Duodenal mucosa (tissue), 2 donors: ENCODE measurements around the gene ATG7.

Experiments used
- H3K27ac ChIP-seq: one replicate; pipeline ENCODE4 v1.7.0; 2013; ENCODE audit warnings: low read depth, low read length
- H3K27me3 ChIP-seq, 2 donors: one replicate each; pipeline ENCODE4 v1.7.0; 2013; ENCODE audit warnings: low read length in 2 of 2, control low read depth in 1 of 2; ENCODE audit not compliant: insufficient read depth in 2 of 2, control insufficient read depth in 1 of 2
- H3K36me3 ChIP-seq, 2 donors: one replicate each; pipeline ENCODE4 v1.7.0; 2013; ENCODE audit warnings: low read length in 2 of 2, control low read depth in 1 of 2; ENCODE audit not compliant: insufficient read depth in 2 of 2, control insufficient read depth in 1 of 2
- H3K4me1 ChIP-seq, 2 donors: one replicate each; pipeline ENCODE4 v1.7.0; 2013; ENCODE audit warnings: low read length in 2 of 2, control low read depth in 1 of 2; ENCODE audit not compliant: insufficient read depth in 2 of 2, control insufficient read depth in 1 of 2
- H3K4me3 ChIP-seq, 2 donors: one replicate each; pipeline ENCODE4 v1.7.0; 2013; ENCODE audit warnings: low read length in 2 of 2, low read depth in 1 of 2
- H3K9ac ChIP-seq, 2 donors: one replicate each; pipeline ENCODE4 v1.7.0; 2013; ENCODE audit warnings: low read length in 2 of 2, low read depth in 1 of 2
- H3K9me3 ChIP-seq, 2 donors: one replicate each; pipeline ENCODE4 v1.7.0; 2013; ENCODE audit warnings: low read length in 2 of 2, control low read depth in 1 of 2; ENCODE audit not compliant: control insufficient read depth in 1 of 2

The ATG7 gene

GRCh38 chr3:11370966-11371365 is 98.8 kb downstream of the ATG7 start:
- peaks cover 0 to 3% of the 10 kb centered on the region in 2 donors for H3K4me1 ChIP-seq
- H3K36me3 ChIP-seq, result peaks cover 4 to 13% of the 10 kb centered on the region in 2 donors
- no peak overlapping the region for H3K9ac ChIP-seq
- H3K4me3 ChIP-seq, result no peak overlapping the region
- H3K27ac ChIP-seq, result no peak overlapping the region
- H3K9me3 ChIP-seq, result no peaks in the 10 kb centered on the region
- no peaks in the 10 kb centered on the region for H3K27me3 ChIP-seq

DNA sequence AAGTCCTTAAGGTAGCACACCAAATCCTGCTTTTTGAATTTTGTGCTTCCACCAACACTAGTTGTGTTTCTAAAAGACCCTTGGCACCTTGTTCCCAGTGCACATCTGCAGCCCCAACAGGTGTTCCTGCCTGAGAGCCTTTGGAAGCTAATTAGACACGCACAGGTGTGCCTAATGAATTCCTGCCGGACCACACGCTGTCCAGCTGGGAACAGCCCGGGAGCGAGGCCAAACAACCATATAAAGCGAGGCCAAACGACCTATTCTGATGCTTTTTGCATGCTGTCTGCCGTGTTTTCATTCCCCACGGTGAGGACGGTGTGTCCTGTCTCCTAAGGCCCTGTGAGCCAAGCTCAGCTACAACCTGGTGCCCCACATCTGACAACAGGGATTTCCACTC is 99.5 kb downstream of the ATG7 start:
- peaks cover 4 to 13% of the 10 kb centered on the region in 2 donors for H3K36me3 ChIP-seq
- no peaks in the 10 kb centered on the region for H3K9me3 ChIP-seq
- no peak overlapping the region for H3K27ac ChIP-seq
- no peaks in the 10 kb centered on the region for H3K27me3 ChIP-seq
- H3K4me1 ChIP-seq, result peaks cover 0 to 3% of the 10 kb centered on the region in 2 donors
- H3K4me3 ChIP-seq, result no peak overlapping the region
- no peak overlapping the region for H3K9ac ChIP-seq

- no peaks in the 10 kb centered on the region for H3K4me1 ChIP-seq
- H3K36me3 ChIP-seq, result peaks cover 4 to 10% of the 10 kb centered on the region in 2 donors
- H3K27ac ChIP-seq, result no peak overlapping the region
- no peak overlapping the region for H3K4me3 ChIP-seq
- no peaks in the 10 kb centered on the region for H3K27me3 ChIP-seq
- no peak overlapping the region for H3K9ac ChIP-seq
- H3K9me3 ChIP-seq, result no peaks in the 10 kb centered on the region
These were observed 101.0 kb downstream of the ATG7 start for GRCh38 chr3:11373235-11373634.

GRCh38 chr3:11373654-11374053 is 101.5 kb downstream of the ATG7 start:
- Histone ChIP-seq H3K27ac (no peak overlapping the region), H3K9me3 (no peaks in the 10 kb centered on the region), H3K9ac (no peak overlapping the region), H3K36me3 (peaks cover 4 to 10% of the 10 kb centered on the region in 2 donors), H3K27me3 (no peaks in the 10 kb centered on the region), H3K4me3 (no peak overlapping the region), H3K4me1 (no peaks in the 10 kb centered on the region)

- no peak overlapping the region for H3K4me3 ChIP-seq
- no peaks in the 10 kb centered on the region for H3K4me1 ChIP-seq
- H3K27ac ChIP-seq, result no peak overlapping the region
- H3K9ac ChIP-seq, result no peak overlapping the region
- H3K9me3 ChIP-seq, result no peaks in the 10 kb centered on the region
- peaks cover 4 to 10% of the 10 kb centered on the region in 2 donors for H3K36me3 ChIP-seq
- no peaks in the 10 kb centered on the region for H3K27me3 ChIP-seq
These were observed 103.3 kb downstream of the ATG7 start for GRCh38 chr3:11375333-11376088.

- Histone ChIP-seq H3K27me3 (no peaks in the 10 kb centered on the region), H3K4me3 (no peak overlapping the region), H3K27ac (no peak overlapping the region), H3K4me1 (no peaks in the 10 kb centered on the region), H3K9me3 (no peaks in the 10 kb centered on the region), H3K9ac (no peak overlapping the region), H3K36me3 (peaks cover 0 to 5% of the 10 kb centered on the region in 2 donors)
These were observed 105.5 kb downstream of the ATG7 start for GRCh38 chr3:11377719-11378118.

DNA sequence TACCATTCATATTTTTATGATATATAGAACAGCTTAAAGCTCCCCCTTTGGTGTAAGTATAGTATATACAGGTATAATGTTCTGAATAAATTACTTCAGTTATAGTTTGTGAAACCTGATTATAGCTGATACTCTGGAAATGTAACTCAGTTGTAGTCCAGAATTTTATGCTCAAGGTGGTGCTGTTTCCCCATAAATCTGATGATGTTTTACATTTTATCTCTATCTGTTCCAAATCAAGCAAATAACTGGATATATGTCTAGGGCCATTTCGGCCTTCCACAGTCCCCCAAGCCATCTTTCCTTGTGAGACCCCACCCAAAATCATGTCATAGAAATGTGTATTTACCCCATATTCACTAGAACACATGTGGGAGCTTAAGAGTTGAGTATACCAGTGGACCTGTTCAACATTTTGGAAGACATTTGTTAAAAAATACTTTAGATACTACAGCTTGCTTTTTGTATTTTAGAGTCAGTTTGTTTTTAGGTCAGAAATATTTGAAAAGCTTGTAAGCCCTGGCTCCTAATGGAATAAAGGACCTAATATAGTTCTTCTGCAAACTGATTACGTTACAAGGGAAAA is 107.1 kb downstream of the ATG7 start:
- Histone ChIP-seq H3K27ac (no peak overlapping the region), H3K4me1 (no peaks in the 10 kb centered on the region), H3K27me3 (no peaks in the 10 kb centered on the region), H3K36me3 (peaks cover 0 to 2% of the 10 kb centered on the region in 2 donors), H3K9me3 (no peaks in the 10 kb centered on the region), H3K4me3 (no peak overlapping the region), H3K9ac (no peak overlapping the region)

DNA sequence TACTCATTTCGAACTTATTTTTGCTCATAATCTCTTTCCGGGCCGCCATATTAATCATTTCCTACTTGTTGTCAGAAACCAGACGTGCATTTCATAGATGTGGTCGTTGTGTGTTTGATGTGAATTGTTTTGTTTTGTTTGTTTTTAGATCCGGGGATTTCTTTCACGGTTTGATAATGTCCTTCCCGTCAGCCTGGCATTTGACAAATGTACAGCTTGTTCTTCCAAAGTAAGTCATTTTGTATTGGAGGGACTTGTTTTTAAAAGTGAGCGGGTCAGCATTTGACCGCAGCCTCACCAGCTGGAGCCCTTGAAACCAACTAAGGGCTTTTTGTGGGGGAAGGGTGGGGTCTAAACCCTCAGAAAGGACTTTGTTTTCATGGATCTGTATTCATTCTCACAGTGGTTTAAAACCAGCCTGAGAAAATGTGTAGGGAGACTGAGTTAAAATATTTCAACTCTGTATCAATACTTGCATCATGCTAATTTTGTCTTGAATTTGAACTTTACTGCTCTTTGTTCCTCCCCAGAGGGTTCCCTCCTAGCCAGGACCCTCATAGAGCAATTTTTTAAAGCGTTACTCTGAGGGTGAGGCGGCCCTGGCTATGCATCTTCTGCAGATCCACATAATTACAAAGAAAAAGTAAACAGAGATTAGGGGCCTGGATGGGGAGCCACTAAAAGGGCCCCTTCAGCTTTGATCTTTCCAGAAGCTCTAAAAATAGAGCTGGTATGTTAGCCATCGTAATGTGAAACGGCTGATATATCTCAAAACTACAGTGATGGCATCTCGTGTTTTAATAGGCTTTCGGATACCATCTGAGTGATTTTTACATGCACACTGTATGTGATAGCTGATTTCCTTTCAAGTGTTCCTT is 107.9 kb downstream of the ATG7 start:
- peaks cover 0 to 3% of the 10 kb centered on the region in 2 donors for H3K36me3 ChIP-seq
- no peaks in the 10 kb centered on the region for H3K4me1 ChIP-seq
- H3K9ac ChIP-seq, result no peak overlapping the region
- no peaks in the 10 kb centered on the region for H3K27me3 ChIP-seq
- H3K4me3 ChIP-seq, result no peak overlapping the region
- no peaks in the 10 kb centered on the region for H3K9me3 ChIP-seq
- no peak overlapping the region for H3K27ac ChIP-seq

- no peaks in the 10 kb centered on the region for H3K9me3 ChIP-seq
- no peak overlapping the region for H3K27ac ChIP-seq
- no peaks in the 10 kb centered on the region for H3K27me3 ChIP-seq
- no peak overlapping the region for H3K9ac ChIP-seq
- peaks cover 0 to 5% of the 10 kb centered on the region in 2 donors for H3K36me3 ChIP-seq
- H3K4me1 ChIP-seq, result no peaks in the 10 kb centered on the region
- H3K4me3 ChIP-seq, result no peak overlapping the region
These were observed 108.9 kb downstream of the ATG7 start for GRCh38 chr3:11381141-11381540.

GRCh38 chr3:11381563-11381962 is 109.4 kb downstream of the ATG7 start:
- H3K36me3 ChIP-seq, result peaks cover 0 to 5% of the 10 kb centered on the region in 2 donors
- no peak overlapping the region for H3K4me3 ChIP-seq
- no peak overlapping the region for H3K27ac ChIP-seq
- H3K9ac ChIP-seq, result no peak overlapping the region
- H3K4me1 ChIP-seq, result no peaks in the 10 kb centered on the region
- H3K27me3 ChIP-seq, result no peaks in the 10 kb centered on the region
- H3K9me3 ChIP-seq, result no peaks in the 10 kb centered on the region
